CMK (cell line): ENCODE data around the gene EML2.
A peak's percentile ranks its signal among the peaks of the same experiment; 100 is the strongest.
"Not testable (repeated sequence)": the region's sequence is repeated elsewhere in the genome, so short reads cannot be mapped to it uniquely, and the experiment has no call there.

Experiments
- DNase-seq: peaks from one replicate; pipeline ENCODE4 v3.0.0-alpha.2; 2010; ENCODE audit warnings: low read depth

The EML2 gene

DNA sequence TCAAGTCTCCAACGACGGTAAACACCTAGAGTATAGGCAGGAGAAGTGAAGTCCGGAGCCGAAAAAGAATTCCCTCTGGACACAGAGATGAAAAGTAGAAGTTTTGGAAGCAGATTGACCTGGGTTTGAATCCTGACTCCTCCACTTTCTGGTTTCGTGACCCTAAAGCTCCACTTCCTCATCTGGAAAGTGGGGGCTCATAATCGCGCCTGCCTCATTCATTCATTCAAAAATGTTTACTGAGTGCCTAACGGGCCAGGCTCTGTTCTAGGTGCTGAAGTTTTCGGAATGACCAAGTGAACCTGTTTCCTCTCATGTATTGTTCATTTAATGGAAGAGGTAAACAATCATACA lies 7.1 kb upstream of the EML2 start:
- DNase-seq: no peak

DNA sequence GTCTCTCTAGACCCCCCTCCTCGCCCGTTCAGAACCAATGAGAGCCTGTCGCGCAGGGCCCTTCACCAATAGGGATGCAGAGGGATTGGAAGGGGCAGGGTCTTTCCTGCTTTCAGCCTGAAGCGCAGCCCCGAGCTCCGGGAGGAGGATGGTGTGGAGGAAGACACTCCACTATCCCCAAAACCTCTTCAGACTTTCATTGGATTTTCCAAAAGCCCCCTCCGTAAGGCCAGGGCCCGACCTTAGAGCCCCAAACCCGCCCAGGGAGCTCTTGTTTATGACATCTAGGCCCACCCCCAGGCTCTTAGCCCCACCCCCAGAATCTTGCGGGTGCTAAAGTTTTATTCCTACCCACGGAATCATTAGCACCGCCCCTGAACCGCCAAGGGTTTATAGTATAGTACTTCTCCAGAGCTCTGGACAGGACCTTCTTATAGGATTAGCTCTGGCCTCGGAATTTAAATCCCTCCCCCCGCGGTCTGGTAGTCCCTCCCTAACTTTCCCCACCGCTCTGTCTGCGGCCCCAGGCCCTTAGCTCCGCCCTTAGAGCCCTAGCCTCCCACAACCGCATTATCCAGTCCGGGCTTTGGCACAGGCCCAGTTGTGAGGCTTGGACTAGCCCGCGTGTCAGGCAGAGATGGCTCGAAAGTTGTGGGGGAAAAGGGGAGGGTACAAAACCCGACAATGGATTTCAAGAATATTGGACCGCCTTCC lies 6.6 kb upstream of the EML2 start:
- peak; percentile 80 for DNase-seq

DNA sequence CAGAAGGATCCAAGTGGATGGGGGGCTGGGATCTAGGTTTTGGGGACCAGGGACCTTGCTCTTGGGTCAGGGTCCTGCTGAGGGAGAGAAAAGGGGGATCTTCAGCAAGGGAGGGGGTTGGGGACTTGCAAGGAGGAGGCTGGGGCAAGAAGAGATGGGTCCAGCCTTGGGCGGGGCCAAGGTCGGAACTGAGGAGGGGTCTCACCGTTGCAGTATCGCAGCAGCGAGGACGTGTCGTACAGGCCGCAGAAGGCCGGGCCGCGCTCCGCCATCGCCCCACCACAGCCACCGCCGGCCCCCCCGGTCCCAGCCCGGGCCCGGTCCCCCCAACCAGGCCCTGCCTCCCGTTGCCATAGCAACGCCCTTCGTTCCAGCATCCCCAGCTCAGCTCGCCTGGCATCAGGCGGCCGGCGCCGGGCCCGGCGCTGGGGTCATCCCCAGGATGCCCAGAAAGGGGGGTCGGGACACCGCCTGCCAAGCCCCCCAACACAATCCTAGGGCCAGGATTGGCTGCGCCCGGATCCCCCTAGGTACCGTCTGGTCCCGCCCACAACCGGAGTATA lies 6.0 kb upstream of the EML2 start:
- DNase-seq: no peak

DNA sequence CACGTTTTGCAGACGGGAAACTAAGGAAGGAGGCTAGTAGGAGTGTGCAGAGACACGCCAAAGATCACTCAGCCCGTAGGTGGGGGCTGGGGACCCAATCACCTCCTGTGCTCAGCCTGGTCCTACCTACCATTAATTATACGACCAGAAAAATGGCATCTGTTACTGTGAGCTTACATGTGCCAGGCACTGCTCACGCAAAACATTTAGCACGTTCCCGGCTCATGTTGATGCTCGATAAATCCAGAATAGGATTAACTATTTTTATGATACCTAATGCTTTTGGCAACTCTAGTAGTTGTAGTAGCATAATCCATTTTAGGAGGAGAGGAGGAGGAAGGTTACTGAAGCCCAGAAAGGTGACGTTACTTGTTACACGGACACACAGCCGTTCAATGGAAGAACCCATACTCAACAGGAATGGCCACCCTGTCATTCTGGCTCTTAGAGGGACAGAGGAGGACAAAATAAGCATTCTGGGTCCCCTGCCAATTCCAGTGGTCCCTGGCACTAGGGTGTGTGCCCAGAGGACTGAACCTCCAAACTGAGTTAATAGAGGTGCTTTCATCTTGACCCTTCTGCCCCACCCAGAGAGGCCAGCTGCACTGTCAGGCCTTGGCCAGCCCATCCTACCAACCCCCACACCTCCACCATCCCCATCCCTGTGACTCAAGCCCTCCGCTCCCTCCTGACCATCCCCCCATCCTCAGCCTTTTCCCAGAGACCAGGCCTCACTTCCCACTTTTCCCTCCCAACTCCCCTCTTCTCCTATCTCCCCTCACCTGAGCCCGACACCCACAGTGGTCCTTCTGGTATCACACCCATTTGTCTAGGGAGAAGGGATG lies 5.0 kb upstream of the EML2 start:
- DNase-seq: no peak

DNA sequence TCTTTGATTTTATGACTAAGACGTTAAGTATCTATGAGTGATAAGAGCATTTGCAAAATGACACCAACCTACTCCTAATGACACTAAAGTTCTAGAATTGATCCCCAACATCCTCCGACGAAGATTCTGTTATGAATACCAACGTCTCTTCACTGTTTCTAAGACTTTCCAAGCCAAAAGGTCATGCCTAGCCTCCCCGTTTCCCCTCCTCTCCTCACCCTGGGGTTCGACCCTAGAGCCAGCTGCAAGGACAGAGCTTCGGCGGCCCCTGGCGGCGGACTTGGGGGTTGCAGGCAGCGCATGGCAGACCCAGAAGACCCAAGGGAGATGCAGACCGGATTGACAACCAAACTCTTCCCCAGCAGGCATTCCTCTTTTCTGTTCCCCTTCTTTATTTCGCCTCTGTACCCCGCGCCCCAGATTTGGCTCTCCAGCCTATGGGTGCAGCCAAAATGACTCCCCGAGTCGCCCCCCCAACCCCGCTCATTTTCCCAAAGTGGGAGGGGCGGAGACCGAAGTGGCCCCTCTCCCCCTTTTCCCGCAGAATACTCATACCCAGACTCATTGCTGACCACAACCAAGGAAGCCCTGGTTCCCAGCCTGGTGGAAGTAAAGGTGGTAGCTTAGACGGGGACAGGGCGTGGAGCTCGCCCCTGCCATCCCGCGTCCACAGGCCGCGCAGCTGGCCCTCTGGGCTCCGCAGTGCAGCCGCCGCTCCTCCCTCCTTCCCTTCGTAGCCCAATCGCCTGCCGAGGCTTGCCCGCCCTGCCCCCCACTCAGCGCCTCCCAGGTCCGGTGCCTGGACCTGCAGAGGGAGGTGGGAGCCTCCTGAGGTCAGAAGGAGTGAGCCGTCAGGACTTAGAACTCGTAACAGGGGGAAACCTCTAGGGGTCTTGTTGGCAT lies 4.1 kb upstream of the EML2 start:
- peak; percentile 76 for DNase-seq

DNA sequence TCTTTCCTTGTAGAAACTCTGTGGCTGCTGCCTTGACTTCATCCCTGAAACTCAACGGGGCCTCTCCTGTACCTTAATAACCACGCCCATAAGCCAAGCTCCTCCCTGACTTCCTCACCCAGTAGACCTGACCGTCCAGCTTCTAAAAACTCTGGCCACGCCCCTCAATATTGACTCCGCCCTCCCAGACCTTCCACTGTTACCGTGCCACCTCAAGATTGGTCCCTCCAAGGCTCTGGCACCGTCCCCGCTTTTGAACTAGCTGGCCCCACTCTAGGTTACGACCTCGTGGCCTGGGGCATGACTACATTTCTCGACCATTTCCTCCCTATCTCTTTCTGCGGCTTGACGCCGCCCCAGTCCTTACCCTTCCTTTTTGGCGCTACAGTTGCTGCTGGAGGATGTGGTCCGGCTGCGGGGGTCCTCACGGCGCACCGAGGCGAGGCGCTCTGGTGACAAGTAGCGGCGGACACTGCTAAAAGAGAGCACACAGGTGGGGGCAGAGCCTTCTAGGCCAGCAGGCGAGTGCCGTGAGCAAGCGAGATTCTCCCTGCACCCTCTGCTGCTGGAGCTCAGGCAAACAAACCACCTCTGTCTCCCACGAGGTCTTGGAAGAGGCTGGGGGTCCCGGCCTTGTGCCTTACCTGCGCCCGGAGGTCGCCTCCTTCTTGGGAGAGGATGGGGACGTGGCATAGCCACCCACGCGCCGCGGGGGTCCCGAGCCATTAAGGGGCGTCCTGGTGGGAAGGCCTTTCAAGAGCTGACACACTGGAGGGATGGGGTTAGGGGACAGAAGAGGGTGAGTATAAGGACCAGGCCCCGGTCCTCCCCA lies 2.3 kb upstream of the EML2 start:
- DNase-seq: peak; percentile 97

DNA sequence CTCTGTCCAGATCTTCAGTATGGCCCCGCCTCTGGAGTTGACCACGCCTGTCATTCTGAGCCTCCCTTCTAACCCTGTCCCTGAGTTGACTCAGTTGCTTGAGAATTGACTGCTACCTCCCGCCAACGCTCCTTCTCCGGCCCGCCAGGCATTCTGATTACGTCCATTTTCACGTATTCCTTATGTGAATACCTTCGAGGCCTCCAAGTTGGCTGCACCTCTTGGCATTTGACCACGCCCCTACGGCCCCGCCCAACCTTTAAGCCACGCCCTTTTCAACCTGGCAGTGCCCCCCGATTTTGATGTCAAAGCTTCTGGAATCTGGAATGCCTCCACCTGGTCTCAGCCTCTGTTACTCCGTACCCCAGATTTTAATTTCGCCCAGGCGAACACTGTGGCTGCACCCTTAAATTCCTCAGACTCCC lies 1.7 kb upstream of the EML2 start:
- no peak for DNase-seq

DNA sequence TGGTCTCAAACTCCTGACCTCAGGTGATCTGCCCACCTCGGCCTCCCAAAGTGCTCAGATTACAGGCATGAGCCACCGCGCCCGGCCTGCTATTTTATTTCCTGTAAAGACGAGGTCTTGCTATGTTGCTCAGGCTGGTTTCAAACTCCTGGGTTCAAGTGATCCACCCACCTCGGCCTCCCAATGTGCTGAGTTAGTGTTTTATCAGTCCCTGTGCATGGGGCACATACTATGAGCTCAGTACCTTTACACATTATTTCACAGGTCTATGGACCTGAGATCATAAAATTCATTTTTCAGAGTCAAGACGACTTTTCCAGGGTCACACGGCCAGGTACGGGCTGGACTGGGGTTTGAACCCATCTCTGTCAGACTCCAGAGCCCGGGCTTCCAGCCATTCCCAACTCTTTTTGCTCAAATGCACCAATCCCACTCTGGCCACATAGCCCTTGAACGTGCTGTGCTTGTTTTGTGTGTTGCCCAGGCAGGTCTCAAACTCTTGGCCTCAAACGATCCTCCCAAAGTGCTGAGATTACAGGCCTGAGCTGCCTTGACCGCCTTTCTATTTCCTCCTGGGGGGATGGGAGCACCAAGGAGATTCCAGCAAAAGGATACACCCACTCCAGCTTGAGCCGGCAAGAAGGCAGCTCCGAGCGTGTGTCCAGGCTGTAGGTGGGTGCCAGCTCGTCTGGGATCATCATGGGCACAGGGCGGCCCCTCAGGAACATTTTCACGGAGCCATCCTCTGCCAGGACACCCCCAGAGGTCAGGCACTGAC lies 1.1 kb downstream of the EML2 start:
- DNase-seq: no peak

DNA sequence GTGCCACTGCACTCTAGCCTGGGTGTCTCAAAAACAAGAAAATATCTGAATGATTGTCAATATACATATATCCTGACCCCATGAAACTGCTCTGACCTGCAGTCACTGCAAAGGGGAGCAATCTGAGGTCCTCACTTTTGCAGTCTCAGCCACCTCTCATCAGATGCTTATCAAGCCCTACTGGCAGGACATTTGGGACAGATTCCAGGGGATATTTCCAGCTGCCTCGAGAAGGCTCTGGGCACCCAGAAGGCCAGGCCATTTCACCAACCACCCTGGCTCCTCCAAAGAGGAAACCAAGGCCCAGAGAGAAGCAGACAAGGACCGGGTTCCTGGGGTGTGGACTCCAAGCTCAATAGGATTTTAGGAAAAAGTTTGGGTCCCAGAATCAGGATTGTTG lies 2.3 kb downstream of the EML2 start:
- no peak for DNase-seq

DNA sequence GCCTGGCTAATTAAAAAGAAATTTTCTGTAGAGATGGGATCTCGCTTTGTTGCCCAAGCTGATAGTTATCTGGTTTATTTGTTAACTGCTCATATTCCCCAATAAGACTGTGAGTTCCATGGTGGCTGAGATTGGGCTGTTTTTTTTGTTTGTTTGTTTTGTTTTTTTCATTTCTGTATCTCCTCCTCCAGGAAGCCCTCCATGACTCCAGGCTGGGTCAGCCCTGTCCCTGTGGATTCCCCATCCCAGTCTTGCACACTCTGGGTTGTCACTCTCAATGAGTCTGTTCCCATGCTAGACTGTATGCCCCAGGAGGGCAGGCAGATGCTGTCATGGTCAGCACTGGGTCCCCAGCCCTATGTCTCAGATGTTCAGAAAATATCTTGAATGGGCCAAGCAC lies 2.9 kb downstream of the EML2 start:
- DNase-seq: no peak

DNA sequence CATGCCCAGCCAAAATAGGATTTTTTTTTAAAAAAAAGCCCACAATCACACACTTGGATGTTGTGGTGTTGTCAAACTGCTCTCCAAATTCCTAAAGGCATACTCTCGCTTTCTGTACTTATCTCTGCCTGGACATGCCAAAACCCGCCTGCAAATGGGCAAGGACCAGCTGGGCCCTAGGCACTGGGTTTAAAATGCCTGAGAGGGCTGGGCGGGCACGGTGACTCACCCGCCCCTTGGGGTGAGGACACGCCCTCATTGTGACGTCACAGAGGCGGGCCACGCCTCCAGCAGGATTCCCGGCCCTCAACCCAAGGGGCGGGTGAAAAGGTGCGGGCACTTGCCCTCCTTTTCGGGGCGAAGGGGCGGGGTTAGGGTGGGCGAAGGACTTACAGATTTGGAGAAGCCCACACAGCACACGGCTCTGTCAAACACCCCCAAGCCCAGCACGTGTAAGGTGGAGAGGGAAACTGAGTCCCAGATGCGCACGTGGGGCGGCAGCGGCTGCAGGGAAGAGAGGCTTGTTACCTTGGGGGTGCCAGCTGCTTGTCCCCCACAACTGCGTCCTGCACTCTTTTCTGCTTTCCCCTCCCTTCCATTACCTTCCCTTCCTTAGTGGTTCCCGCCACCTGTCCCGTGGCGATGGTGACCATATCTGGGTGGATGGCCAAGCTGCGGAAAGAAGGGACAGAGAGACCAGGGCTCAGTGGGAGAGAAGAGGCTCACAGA lies 6.6 kb downstream of the EML2 start:
- DNase-seq: no peak

DNA sequence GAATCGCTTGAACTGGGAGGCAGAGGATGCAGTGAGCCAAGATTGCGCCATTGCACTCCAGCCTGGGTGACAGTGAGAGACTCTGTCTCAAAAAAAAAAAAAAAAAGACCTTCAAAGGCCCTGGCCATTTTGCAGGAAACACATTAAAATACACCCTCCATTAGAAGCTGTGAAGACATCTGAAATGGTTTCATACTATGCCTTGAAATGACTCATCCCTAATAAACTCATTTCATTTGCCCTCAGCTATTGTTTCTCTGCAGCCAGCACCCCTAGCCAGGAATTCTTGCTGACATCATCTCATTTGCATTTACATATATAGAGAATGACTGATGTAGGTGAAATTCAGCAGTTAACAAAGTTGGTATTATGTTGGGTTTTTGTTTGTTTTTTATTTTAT lies 8.7 kb downstream of the EML2 start:
- no peak for DNase-seq

DNA sequence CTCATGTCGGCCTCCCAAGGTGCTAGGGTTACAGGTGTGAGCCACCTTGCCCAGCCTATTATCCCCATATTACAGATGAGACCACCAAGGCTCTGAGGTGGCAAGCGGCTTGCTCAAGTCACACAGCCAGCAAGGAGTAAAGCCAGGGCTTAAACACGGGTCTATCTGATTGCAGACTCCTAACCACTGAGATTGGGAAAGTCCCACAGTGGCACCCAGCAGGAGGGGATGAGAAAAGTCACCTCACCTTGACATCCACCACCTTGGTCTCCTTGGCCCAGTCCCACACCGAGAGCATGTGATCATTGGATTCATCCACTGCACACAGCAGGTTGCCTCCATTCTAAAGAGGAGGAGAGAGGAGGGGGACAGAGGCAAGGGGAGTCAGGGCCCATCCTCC lies 9.5 kb downstream of the EML2 start:
- DNase-seq: no peak

DNA sequence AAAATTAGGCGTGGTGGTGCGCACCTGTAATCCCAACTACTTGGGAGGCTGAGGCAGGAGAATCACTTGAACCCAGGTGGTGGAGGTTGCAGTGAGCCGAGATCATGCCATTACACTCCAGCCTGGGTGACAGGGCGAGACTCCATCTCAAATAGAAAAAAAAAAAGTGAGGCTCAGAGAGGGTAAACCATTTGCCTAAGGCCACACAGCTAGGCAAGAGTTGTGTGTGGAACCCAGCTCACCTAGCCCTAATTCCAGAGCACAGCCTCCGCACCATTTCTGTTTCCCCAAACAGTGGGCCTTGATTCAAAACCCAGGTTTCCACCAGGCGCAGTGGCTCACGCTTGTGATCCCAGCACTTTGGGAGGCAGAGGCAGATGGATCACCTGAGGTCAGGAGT lies 11.0 kb downstream of the EML2 start:
- not testable (repeated sequence) for DNase-seq

DNA sequence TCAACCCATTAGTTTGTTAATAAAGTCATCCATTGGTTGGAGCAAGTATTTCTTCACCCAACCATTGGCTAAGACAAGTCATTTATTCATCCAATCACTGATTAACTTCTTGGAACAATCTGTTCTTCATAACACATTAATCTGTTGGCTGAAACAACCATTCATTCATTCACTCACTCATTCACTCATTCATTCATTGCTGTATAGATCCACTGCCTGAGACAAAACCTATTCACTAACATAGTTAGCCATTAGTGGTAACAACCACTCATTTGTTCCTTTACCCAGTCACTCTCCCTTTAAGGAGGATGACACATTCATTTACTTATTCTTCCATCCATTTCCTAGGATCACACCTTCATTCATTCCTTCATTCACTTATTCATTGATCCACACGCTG lies 15.2 kb downstream of the EML2 start:
- DNase-seq: no peak

DNA sequence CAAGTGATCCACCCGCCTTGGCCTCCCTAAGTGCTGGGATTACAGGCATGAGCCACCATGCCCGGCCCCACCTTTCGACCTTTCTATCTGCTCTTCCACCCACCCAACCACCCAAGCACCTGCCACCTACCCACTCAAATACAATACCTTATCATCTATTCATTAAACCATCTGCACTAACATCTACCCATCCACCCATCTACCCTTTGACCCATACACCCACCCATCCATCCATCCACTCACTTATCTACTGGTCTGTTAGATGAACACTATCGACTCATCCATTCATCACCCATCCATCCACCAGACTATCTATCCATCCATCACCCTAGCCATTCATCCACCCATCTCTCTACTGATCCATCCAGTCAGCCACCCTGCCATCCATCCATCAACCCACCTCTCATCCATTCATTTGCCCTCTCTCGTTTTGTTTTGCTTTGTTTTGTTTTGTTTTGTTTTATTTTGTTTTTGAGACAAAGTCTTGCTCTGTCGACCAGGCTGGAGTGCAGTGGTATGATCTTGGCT lies 17.2 kb downstream of the EML2 start:
- DNase-seq: no peak

DNA sequence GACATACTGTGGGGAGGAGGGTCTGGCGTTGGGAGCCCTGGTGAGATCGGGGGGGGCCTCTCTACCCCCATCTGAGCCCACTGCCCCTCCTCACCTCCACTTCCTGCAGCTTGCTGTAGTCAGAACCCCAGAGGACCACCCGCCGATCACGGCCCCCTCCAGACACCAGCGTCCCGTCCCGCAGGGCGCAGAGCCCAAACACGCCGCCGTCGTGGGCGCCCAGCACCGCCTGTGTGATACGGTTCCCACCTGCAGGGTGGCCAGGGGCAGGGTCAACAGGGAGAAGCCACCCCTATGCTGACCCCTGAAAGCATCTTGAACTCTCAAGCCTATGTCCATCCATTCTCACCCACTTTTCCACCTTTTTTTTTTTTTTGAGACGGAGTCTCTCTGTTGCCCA lies 17.8 kb downstream of the EML2 start:
- no peak for DNase-seq

DNA sequence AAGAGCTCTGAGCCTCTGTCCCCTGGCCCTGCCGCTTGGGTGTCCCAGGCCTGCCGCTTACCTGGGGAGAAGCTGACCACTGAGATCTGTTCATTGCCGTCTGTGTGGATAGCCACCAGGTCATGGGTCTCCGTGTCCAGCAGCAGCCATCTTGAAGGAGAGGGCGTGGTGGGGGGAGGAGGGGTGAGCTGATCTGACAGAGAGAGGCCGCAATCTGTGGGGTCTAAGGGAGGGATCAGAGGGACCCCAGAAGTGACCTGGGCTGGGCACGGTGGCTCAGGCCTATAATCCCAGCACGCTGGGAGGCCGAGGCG lies 22.5 kb downstream of the EML2 start:
- DNase-seq: no peak

DNA sequence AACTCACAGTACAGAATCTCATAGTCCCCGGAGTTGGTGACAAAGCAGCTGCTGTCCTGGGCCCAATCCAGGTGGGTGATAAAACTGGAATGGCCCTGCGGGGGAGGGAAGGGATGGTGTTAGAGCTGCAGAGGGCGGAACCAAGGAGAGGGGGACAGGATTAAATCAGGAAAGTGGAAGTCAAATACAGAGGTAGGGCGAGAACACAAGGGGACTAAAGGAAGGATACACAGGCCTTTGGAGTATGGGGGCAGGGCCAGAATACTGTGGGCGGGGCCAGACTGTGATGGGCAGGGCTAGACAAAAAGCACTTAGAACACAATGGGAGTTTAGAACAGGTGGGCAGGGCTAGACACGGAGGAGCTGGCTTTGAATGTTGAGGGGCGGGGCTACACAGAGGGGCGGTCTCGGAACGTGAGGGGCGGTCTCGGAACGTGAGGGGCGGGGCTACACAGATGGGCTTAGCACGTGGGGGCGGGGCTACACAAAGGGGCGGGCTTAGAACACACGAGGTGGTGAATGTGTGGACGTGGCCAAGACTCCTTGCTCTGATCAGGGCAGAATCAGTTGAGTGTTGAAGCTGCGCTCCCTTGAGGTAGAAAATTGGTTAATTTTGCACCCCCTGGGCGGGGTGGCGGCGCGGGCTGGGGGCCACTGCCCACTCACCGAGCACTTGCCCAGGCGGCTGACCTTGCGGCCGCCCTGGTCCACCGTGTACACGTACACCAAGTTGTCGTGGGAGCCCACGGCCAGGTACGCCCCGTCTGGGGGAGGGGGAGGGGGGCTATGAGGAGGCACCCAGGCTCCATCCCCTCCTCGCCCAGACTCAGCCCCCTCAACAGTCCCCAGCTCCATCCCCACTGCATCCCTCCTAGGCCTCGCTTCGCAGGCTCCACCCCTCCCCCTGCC lies 23.1 kb downstream of the EML2 start:
- peak; percentile 90 for DNase-seq
